Hematopoietic multipotent progenitor cell treated with erythropoietin and hydrocortisone succinate and interleukin-3 and kit ligand, for 4 days (in vitro differentiated cells): ENCODE data around the gene LTB.
A peak's percentile ranks its signal among the peaks of the same experiment; 100 is the strongest.

Source experiments
- DNase-seq: peaks from one replicate; pipeline ENCODE4 v3.0.0-alpha.2; 2015

LTB gene

GRCh38 chr6:31546958-31547726 lies 35.1 kb downstream of the LTB start, which contains the start of gene NFKBIL1:
TSS of gene NFKBIL1 (plus strand) at chr6:31547608. CDS start at chr6:31547695, 87 bp downstream.
- DNase-seq: peak; percentile 99

- DNase-seq: peak; percentile 94
Observed at GRCh38 chr6:31546339-31546957, 35.8 kb downstream of the LTB start, which contains the start of gene ATP6V1G2. TSS of gene ATP6V1G2 (minus strand) at chr6:31546608. CDS start at chr6:31546559, 49 bp downstream.

GRCh38 chr6:31545291-31545690 lies 36.9 kb downstream of the LTB start:
- no peak for DNase-seq

- DNase-seq: no peak
Observed at GRCh38 chr6:31544676-31545075, 37.5 kb downstream of the LTB start.

- no peak for DNase-seq
Observed at GRCh38 chr6:31543639-31544038, 38.6 kb downstream of the LTB start.

GRCh38 chr6:31541658-31542521 lies 40.3 kb downstream of the LTB start, which contains the start of gene DDX39B:
TSS of gene DDX39B (minus strand) at chr6:31542003. CDS start at chr6:31540532, 1,471 bp downstream.
- peak; percentile 99 for DNase-seq

- peak; percentile 92 for DNase-seq
Observed at GRCh38 chr6:31541059-31541657, 41.1 kb downstream of the LTB start.

GRCh38 chr6:31540640-31541039 lies 41.6 kb downstream of the LTB start:
- DNase-seq: no peak

- no peak for DNase-seq
Observed at GRCh38 chr6:31538805-31539400, 43.3 kb downstream of the LTB start.

GRCh38 chr6:31535538-31536324 lies 46.5 kb downstream of the LTB start:
- no peak for DNase-seq

- DNase-seq: no peak
Observed at GRCh38 chr6:31534521-31535040, 47.6 kb downstream of the LTB start.

- no peak for DNase-seq
Observed at GRCh38 chr6:31534011-31534410, 48.2 kb downstream of the LTB start.

GRCh38 chr6:31533455-31533841 lies 48.8 kb downstream of the LTB start:
- no peak for DNase-seq

- DNase-seq: no peak
Observed at GRCh38 chr6:31532644-31533454, 49.4 kb downstream of the LTB start.

GRCh38 chr6:31531771-31532643 lies 50.2 kb downstream of the LTB start:
- DNase-seq: no peak

GRCh38 chr6:31531162-31531561 lies 51.1 kb downstream of the LTB start:
- DNase-seq: no peak

GRCh38 chr6:31530659-31531058 lies 51.6 kb downstream of the LTB start:
- DNase-seq: no peak
